Measurements from ENCODE around the gene PPFIA2.
"Not testable (repeated sequence)": the region's sequence is repeated elsewhere in the genome, so short reads cannot be mapped to it uniquely, and the experiment has no call there.

The PPFIA2 gene

DNA sequence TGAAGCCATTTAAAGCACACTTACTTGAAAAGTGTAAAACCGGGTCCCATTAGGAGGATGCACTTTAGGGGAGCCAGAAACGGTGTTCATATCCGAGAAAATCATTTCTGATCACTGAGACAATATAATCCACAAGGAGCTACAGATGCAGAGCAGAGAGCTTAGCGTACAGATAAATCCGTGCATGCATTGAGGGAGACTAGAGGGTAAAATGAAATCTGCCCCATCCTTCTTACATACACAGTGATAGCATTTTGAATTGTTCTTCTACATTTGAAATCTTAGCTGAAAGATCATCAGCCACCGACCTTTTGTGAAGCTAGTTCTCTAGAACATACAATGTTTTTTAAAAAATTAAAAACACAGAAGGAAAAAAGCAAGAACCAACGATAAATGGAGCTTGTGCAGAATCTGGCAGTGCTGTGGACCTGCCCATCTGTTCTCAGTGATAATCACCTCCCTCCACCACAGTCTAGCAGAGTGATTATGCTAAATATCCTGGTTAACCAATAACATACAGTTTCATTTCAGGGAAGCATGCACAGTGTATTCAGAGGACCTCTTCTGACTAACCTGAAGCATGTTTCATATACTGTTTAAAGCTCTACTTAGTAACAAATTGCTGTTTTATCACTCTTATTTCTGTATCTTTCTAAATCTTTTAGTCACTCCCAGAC lies 161.1 kb downstream of the PPFIA2 start:
- TF ChIP-seq CTCF (IDR thresholded peaks at IDR 0.05; ENCODE audit: control insufficient read depth, extremely low read depth, insufficient read depth), result no peak
- peak; percentile 78 for DNase-seq (ENCODE audit: low read depth)
- peak overlapping the region; percentile 56 for H3K4me3 ChIP-seq (ENCODE audit: low read depth, low read length)

DNA sequence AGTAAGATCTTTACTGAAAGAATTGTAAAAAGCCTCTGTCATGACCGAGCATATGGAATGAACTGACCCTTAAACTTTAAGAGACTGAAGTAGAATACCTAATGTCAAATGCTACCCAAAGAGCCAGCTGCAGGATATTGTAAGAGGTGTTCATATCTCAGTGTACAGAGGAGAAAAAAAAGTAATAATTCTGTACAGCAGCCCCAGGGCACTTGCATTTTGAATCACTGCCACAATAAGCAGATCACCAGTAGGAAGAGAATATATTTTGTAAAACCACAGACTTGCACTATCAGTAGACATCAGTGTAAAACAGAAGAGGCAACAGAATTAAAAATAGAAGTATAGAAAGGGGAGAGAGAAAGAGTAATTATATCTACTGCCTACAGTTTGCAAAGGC lies 162.6 kb downstream of the PPFIA2 start:
- peak overlapping the region; percentile 56 for H3K4me3 ChIP-seq (ENCODE audit: low read depth, low read length)
- no peak for TF ChIP-seq CTCF (IDR thresholded peaks at IDR 0.05; ENCODE audit: control insufficient read depth, extremely low read depth, insufficient read depth)
- DNase-seq (ENCODE audit: low read depth), result peak; percentile 82

DNA sequence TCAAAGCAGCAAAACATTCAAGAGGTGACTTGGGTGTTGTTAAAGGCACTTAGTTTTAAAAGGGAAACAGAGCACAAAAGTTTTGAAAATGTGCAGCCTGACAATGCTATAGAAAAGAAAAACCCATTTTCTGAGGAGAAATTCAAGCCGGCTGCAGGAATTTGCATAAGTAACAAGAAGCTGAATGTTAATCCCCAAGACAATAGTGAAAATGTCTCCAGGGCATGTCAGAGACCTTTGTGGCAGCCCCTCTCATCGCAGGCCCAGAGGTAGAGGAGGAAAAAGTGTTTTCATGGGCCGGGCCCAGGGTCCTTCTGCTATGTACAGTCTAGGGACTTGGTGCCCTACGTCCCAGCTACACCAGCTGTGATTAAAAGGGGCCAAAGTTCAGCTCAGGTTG lies 167.9 kb downstream of the PPFIA2 start:
- TF ChIP-seq CTCF (IDR thresholded peaks at IDR 0.05; ENCODE audit: control insufficient read depth, extremely low read depth, insufficient read depth), result no peak
- DNase-seq (ENCODE audit: low read depth), result no peak
- no peak overlapping the region for H3K4me3 ChIP-seq (ENCODE audit: low read depth, low read length)

- not testable (repeated sequence) for H3K4me3 ChIP-seq (ENCODE audit: low read depth, low read length); DNase-seq (ENCODE audit: low read depth)
These were observed 168.4 kb downstream of the PPFIA2 start for GRCh38 chr12:81590703-81591102.

GRCh38 chr12:81588235-81589008 lies 170.7 kb downstream of the PPFIA2 start:
- no peak overlapping the region for H3K4me3 ChIP-seq (ENCODE audit: low read depth, low read length)
- peak; percentile 83 for DNase-seq (ENCODE audit: low read depth)
- TF ChIP-seq CTCF (IDR thresholded peaks at IDR 0.05; ENCODE audit: control insufficient read depth, extremely low read depth, insufficient read depth), result no peak

GRCh38 chr12:81585787-81586186 lies 173.4 kb downstream of the PPFIA2 start:
- TF ChIP-seq CTCF (IDR thresholded peaks at IDR 0.05; ENCODE audit: control insufficient read depth, extremely low read depth, insufficient read depth), result no peak
- no peak for DNase-seq (ENCODE audit: low read depth)
- H3K4me3 ChIP-seq (ENCODE audit: low read depth, low read length), result no peak overlapping the region

- no peak for TF ChIP-seq CTCF (IDR thresholded peaks at IDR 0.05; ENCODE audit: control insufficient read depth, extremely low read depth, insufficient read depth)
- no peak overlapping the region for H3K4me3 ChIP-seq (ENCODE audit: low read depth, low read length)
- DNase-seq (ENCODE audit: low read depth), result no peak
These were observed 185.9 kb downstream of the PPFIA2 start for GRCh38 chr12:81573228-81573627.

All from LNCaP clone FGC (cell line).